Uterus (tissue), 4 donors: ENCODE results near the gene ITGB4. TPM values are rescaled to one million over a fixed set of nuclear protein-coding genes. Genes with fewer than 3 reads are reported as not detected.

Source experiments
- DNase-seq, 2 donors: peaks; one replicate each; pipeline ENCODE4 v3.0.0-alpha.2; 2019 to 2020
- H3K27ac ChIP-seq, 2 donors: fragments of 200-600 bp; sonication (generic); 1 replicate in 1 of 2; 2 replicates in 1 of 2; pipeline ENCODE4 v1.5.1; 2016 to 2018
- H3K27me3 ChIP-seq, 2 donors: fragments of 200-600 bp; sonication (generic); one replicate each; pipeline ENCODE4 v1.5.1; 2018 to 2019; ENCODE audit warnings: control low read depth in 1 of 2
- H3K36me3 ChIP-seq, 2 donors: fragments of 200-600 bp; sonication (generic); one replicate each; pipeline ENCODE4 v1.5.1; 2019; ENCODE audit warnings: control low read depth in 1 of 2
- H3K4me1 ChIP-seq, 2 donors: fragments of 200-600 bp; sonication (generic); one replicate each; pipeline ENCODE4 v1.5.1; 2018 to 2019; ENCODE audit warnings: control low read depth in 1 of 2
- H3K4me3 ChIP-seq, 2 donors: fragments of 200-600 bp; sonication (generic); 1 replicate in 1 of 2; 2 replicates in 1 of 2; pipeline ENCODE4 v1.5.1; 2018 to 2019; ENCODE audit warnings: mild to moderate bottlenecking in 1 of 2
- H3K9me3 ChIP-seq, 2 donors: fragments of 200-600 bp; sonication (generic); one replicate each; pipeline ENCODE4 v1.5.1; 2019; ENCODE audit warnings: control low read depth in 1 of 2
- POLR2A ChIP-seq, 2 donors: fragments of 450-650 bp; IDR thresholded peaks; one replicate each; pipeline ENCODE4 v1.6.1; 2016; ENCODE audit warnings: antibody characterized with exemption in 2 of 2, mild to moderate bottlenecking in 1 of 2, moderate library complexity in 1 of 2
- intact Hi-C: fragments of 100-400 bp; cut with DNase I; formaldehyde crosslinking; loops from one replicate; pipeline ENCODE4 v1.15.1; 2023; ENCODE audit warnings: low total_unique reads
- total RNA-seq, 4 donors: library from RNA; depleted of rRNA in 3 of 4; stranded (reverse); fragments of >200 nt in 3 of 4; gene quantifications; one replicate each; pipeline versions ENCODE4 v1.1.0 to v1.2.4, GENCODE V29; 2014 to 2023
- TF ChIP-seq, protein P1 (sequence below), 4 experiments: fragments of 200-600 bp in 2 of 4; fragments of 450-650 bp in 2 of 4; sonication (generic) in 2 of 4; IDR thresholded peaks; one replicate each; pipeline ENCODE4 v1.5.1; 2016 to 2019; ENCODE audit warnings: antibody characterized with exemption in 4 of 4, mild to moderate bottlenecking in 2 of 4, moderate library complexity in 1 of 4
- donor health status: DM: yes; HTN: yes; CAD: no.

Gene ITGB4
- total RNA-seq, 4 donors from 2014 or later: 38.0 to 100 (median 62.3) TPM

DNA sequence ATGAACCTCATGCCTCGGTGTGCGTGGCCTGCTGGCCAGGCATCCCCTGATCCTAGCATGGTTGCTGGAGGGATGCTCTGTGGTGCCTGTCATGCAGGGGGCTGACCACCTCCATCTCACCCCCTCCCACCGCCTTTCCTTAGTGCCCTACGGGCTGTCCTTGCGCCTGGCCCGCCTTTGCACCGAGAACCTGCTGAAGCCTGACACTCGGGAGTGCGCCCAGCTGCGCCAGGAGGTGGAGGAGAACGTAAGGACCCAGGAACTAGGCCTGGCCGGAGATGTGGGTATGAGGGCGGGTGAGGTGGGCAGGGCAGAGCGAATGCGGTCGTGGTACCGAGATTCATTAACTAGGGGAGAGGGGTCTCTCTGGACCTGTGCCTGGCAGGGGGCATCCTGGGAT, 19.0 kb downstream of the ITGB4 start:
- Histone ChIP-seq H3K36me3 (no peaks in the 10 kb centered on the region), H3K27me3 (no peaks in the 10 kb centered on the region), H3K4me1 (no peaks in the 10 kb centered on the region), H3K27ac (no peak overlapping the region), H3K9me3 (no peaks in the 10 kb centered on the region), H3K4me3 (no peak overlapping the region)
- TF ChIP-seq, protein P1, sequence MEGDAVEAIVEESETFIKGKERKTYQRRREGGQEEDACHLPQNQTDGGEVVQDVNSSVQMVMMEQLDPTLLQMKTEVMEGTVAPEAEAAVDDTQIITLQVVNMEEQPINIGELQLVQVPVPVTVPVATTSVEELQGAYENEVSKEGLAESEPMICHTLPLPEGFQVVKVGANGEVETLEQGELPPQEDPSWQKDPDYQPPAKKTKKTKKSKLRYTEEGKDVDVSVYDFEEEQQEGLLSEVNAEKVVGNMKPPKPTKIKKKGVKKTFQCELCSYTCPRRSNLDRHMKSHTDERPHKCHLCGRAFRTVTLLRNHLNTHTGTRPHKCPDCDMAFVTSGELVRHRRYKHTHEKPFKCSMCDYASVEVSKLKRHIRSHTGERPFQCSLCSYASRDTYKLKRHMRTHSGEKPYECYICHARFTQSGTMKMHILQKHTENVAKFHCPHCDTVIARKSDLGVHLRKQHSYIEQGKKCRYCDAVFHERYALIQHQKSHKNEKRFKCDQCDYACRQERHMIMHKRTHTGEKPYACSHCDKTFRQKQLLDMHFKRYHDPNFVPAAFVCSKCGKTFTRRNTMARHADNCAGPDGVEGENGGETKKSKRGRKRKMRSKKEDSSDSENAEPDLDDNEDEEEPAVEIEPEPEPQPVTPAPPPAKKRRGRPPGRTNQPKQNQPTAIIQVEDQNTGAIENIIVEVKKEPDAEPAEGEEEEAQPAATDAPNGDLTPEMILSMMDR (IDR thresholded peaks at IDR 0.05): no peak
- no peak for TF ChIP-seq POLR2A (IDR thresholded peaks at IDR 0.05)
- no peak for DNase-seq
- intact Hi-C loops: no loop called here

DNA sequence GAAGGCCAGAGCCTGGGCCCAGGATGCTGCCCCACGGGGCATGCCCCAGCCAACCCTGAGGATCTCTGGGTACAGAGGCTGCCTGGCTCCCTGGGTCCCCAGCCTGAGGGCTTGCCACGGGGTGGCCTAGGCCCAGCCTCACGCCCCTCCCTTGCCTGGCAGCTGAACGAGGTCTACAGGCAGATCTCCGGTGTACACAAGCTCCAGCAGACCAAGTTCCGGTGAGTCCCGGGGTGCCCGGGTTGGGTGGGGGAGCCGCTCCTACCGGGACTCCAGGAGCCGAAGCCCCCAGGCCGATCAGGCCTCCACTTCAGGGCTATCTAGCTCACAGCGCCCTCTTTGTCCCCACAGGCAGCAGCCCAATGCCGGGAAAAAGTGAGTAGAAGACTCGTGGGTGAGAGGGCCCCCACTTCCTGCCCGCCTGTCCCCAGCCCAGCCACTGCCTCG, 19.4 kb downstream of the ITGB4 start:
- Histone ChIP-seq H3K36me3 (no peaks in the 10 kb centered on the region), H3K4me3 (no peak overlapping the region), H3K4me1 (no peaks in the 10 kb centered on the region), H3K27ac (no peak overlapping the region), H3K27me3 (no peaks in the 10 kb centered on the region), H3K9me3 (no peaks in the 10 kb centered on the region)
- intact Hi-C loops: no loop called here
- no peak for DNase-seq
- no peak for TF ChIP-seq POLR2A (IDR thresholded peaks at IDR 0.05)
- TF ChIP-seq, protein P1 (IDR thresholded peaks at IDR 0.05): no peak

GRCh38 chr17:75742337-75742736, 21.1 kb downstream of the ITGB4 start:
- no peaks in the 10 kb centered on the region for H3K27me3 ChIP-seq
- no peaks in the 10 kb centered on the region for H3K9me3 ChIP-seq
- no peaks in the 10 kb centered on the region for H3K4me1 ChIP-seq
- H3K36me3 ChIP-seq: no peaks in the 10 kb centered on the region
- no peak for DNase-seq
- no peak for TF ChIP-seq POLR2A (IDR thresholded peaks at IDR 0.05)
- TF ChIP-seq, protein P1 (IDR thresholded peaks at IDR 0.05): no peak
- intact Hi-C loops: no loop called here
- no peak overlapping the region for H3K4me3 ChIP-seq
- no peak overlapping the region for H3K27ac ChIP-seq

DNA sequence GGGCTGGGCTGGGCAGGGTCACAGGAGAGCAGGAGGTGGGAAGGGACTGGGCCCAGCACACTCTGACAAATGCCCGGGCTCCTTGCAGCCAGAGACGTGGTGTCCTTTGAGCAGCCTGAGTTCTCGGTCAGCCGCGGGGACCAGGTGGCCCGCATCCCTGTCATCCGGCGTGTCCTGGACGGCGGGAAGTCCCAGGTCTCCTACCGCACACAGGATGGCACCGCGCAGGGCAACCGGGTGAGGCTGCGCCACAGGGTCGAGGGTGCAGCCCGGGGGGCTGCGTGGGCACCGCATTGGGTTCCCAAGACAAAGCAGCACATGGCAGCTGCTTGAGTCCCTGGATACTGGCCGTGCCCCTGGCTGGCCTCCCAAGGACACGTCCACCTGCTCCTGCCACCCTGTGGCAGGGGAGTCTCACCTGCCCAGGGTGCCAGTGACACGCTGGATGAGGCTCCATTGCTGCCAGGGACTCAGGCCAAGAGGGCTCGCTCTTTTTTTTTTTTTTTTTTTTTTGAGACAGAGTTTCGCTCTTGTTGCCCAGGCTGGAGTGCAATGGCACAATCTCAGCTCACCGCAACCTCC, 22.5 kb downstream of the ITGB4 start:
- no peaks in the 10 kb centered on the region for H3K36me3 ChIP-seq
- no peaks in the 10 kb centered on the region for H3K27me3 ChIP-seq
- no peaks in the 10 kb centered on the region for H3K9me3 ChIP-seq
- H3K4me3 ChIP-seq: no peak overlapping the region
- intact Hi-C loops: no loop called here
- no peak for DNase-seq
- TF ChIP-seq, protein P1 (IDR thresholded peaks at IDR 0.05): no peak
- no peak for TF ChIP-seq POLR2A (IDR thresholded peaks at IDR 0.05)
- H3K27ac ChIP-seq: no peak overlapping the region
- no peaks in the 10 kb centered on the region for H3K4me1 ChIP-seq

GRCh38 chr17:75748706-75749105, 27.4 kb downstream of the ITGB4 start:
- Histone ChIP-seq H3K4me1 (no peaks in the 10 kb centered on the region), H3K9me3 (no peaks in the 10 kb centered on the region), H3K27me3 (no peaks in the 10 kb centered on the region), H3K36me3 (no peaks in the 10 kb centered on the region), H3K27ac (no peak overlapping the region), H3K4me3 (no peak overlapping the region)
- DNase-seq: no peak
- intact Hi-C loops: no loop called here
- TF ChIP-seq POLR2A (IDR thresholded peaks at IDR 0.05): no peak
- TF ChIP-seq, protein P1 (IDR thresholded peaks at IDR 0.05): no peak
